SK-N-MC (cell line): ENCODE results near the gene FFAR1.
A peak's percentile ranks its signal among the peaks of the same experiment; 100 is the strongest.

Source experiments
- DNase-seq: peaks from one replicate; pipeline ENCODE4 v3.0.0-alpha.2; 2011; ENCODE audit warnings: low read depth, low spot score
- H3K27ac ChIP-seq: fragments of 200-600 bp; sonication (generic); 2 replicates; pipeline ENCODE4 v1.5.1; 2016; ENCODE audit warnings: mixed run types
- H3K36me3 ChIP-seq: fragments of 200-600 bp; sonication (generic); 2 replicates; pipeline ENCODE4 v1.6.1; 2017; ENCODE audit warnings: antibody characterized with exemption, low read length, mixed read lengths; ENCODE audit not compliant: insufficient read depth
- H3K4me3 ChIP-seq: fragments of 200-600 bp; sonication (generic); 2 replicates; pipeline ENCODE4 v1.5.1; 2016
- H3K9ac ChIP-seq: fragments of 200-600 bp; sonication (generic); 2 replicates; pipeline ENCODE4 v1.8.0; 2017; ENCODE audit warnings: mixed run types, mixed read lengths; ENCODE audit not compliant: insufficient read length
- H3K9me3 ChIP-seq: fragments of 200-600 bp; sonication (generic); 2 replicates; pipeline ENCODE4 v1.6.1; 2017; ENCODE audit warnings: low read depth, mild to moderate bottlenecking, antibody characterized with exemption, low read length, moderate library complexity, mixed read lengths
- EZH2 ChIP-seq: fragments of 200-600 bp; sonication (generic); IDR thresholded peaks from one replicate; pipeline ENCODE4 v1.6.1; 2017; ENCODE audit warnings: antibody characterized with exemption
- FOXP2 ChIP-seq: optimal IDR thresholded peaks from 2 replicates; pipeline ENCODE3; 2011; ENCODE audit warnings: mild to moderate bottlenecking, moderate library complexity; ENCODE audit not compliant: insufficient read depth; ENCODE audit errors: extremely low read length, control extremely low read depth
- POLR2AphosphoS5 ChIP-seq: IDR thresholded peaks from 2 replicates; pipeline ENCODE4 v1.6.1; 2012; ENCODE audit warnings: mild to moderate bottlenecking, low read depth, low read length, borderline replicate concordance

Gene FFAR1

GRCh38 chr19:35342430-35342829, 5.3 kb upstream of the FFAR1 start:
- TF ChIP-seq FOXP2, result no peak
- no peak for TF ChIP-seq POLR2AphosphoS5
- TF ChIP-seq EZH2, result no peak
- no peaks in the 10 kb centered on the region for H3K36me3 ChIP-seq
- no peaks in the 10 kb centered on the region for H3K9me3 ChIP-seq
- H3K27ac ChIP-seq, result no peak overlapping the region
- no peak overlapping the region for H3K4me3 ChIP-seq
- no peak overlapping the region for H3K9ac ChIP-seq
- no peak for DNase-seq

- Histone ChIP-seq H3K9ac (no peak overlapping the region), H3K36me3 (no peaks in the 10 kb centered on the region), H3K9me3 (no peaks in the 10 kb centered on the region), H3K27ac (no peak overlapping the region), H3K4me3 (no peak overlapping the region)
- no peak for TF ChIP-seq POLR2AphosphoS5
- no peak for TF ChIP-seq FOXP2
- TF ChIP-seq EZH2, result no peak
- no peak for DNase-seq
Observed at GRCh38 chr19:35344511-35345031, 3.1 kb upstream of the FFAR1 start.

GRCh38 chr19:35345671-35346111, 2.0 kb upstream of the FFAR1 start:
- no peaks in the 10 kb centered on the region for H3K36me3 ChIP-seq
- no peak overlapping the region for H3K9ac ChIP-seq
- H3K27ac ChIP-seq, result no peak overlapping the region
- H3K9me3 ChIP-seq, result no peaks in the 10 kb centered on the region
- no peak for DNase-seq
- TF ChIP-seq EZH2 (no peak), POLR2AphosphoS5 (no peak), FOXP2 (no peak)
- H3K4me3 ChIP-seq, result no peak overlapping the region

- Histone ChIP-seq H3K27ac (no peak overlapping the region), H3K4me3 (no peak overlapping the region), H3K9me3 (no peaks in the 10 kb centered on the region), H3K9ac (no peak overlapping the region), H3K36me3 (no peaks in the 10 kb centered on the region)
- DNase-seq, result no peak
- TF ChIP-seq FOXP2 (no peak), EZH2 (peak; percentile 2), POLR2AphosphoS5 (no peak)
Observed at GRCh38 chr19:35346193-35347052, 1.3 kb upstream of the FFAR1 start.

- TF ChIP-seq EZH2, result no peak
- TF ChIP-seq FOXP2, result no peak
- TF ChIP-seq POLR2AphosphoS5, result no peak
- no peak overlapping the region for H3K27ac ChIP-seq
- H3K9ac ChIP-seq, result no peak overlapping the region
Observed at GRCh38 chr19:35347930-35348298, 212 bp downstream of the FFAR1 start.

GRCh38 chr19:35348911-35349611, 1.4 kb downstream of the FFAR1 start:
- Histone ChIP-seq H3K9ac (no peak overlapping the region), H3K27ac (no peak overlapping the region), H3K9me3 (no peaks in the 10 kb centered on the region), H3K36me3 (no peaks in the 10 kb centered on the region), H3K4me3 (no peak overlapping the region)
- TF ChIP-seq EZH2 (no peak), FOXP2 (no peak), POLR2AphosphoS5 (no peak)
- no peak for DNase-seq

More at GRCh38 chr19:35347930-35348298, 212 bp downstream of the FFAR1 start:
- no peaks in the 10 kb centered on the region for H3K9me3 ChIP-seq
- DNase-seq, result no peak
- H3K4me3 ChIP-seq, result no peak overlapping the region
- H3K36me3 ChIP-seq, result no peaks in the 10 kb centered on the region

GRCh38 chr19:35349614-35350521, 2.2 kb downstream of the FFAR1 start:
- H3K9me3 ChIP-seq, result no peaks in the 10 kb centered on the region
- no peak overlapping the region for H3K4me3 ChIP-seq
- no peak for DNase-seq
- no peak overlapping the region for H3K9ac ChIP-seq
- TF ChIP-seq EZH2 (no peak), FOXP2 (no peak), POLR2AphosphoS5 (no peak)
- H3K27ac ChIP-seq, result no peak overlapping the region
- H3K36me3 ChIP-seq, result no peaks in the 10 kb centered on the region
